GM19463 (cell line): Measurements from ENCODE around the gene CIDEC.

Experiments
- ATAC-seq: cut with Tn5 transposase; IDR thresholded peaks from one replicate; pipeline ENCODE4 v1.9.1; 2021; ENCODE audit warnings: mild to moderate bottlenecking, moderate library complexity; ENCODE audit not compliant: unreplicated experiment

CIDEC gene

GRCh38 chr3:9817436-9817835 lies 62.6 kb downstream of the CIDEC start:
- ATAC-seq = no peak
